ENCODE data around the gene ZFHX3. TPM values are rescaled to one million over a fixed set of nuclear protein-coding genes. Genes with fewer than 3 reads are reported as not detected.

Gene ZFHX3
- total and polyA plus RNA-seq, 2 of the 8 experiments (the other 6 are each of a cell fraction or from before 2014, with no cell fraction given), result 0.08 to 0.99 TPM

GRCh38 chr16:72947379-72948237 is 100.3 kb downstream of the ZFHX3 start:
- ChIA-PET POLR2A (ENCODE audit: partially characterized antibody) (interaction anchor here (0.7 kb wide), 1 partner anchor 46 kb away, joined by 3 read pairs; no protein-coding TSS in a partner anchor), CTCF (ENCODE audit: partially characterized antibody) (interaction anchor here (0.6 to 1.3 kb wide), 2 partner anchors 14 to 15 kb away, joined by 3 to 4 read pairs; no protein-coding TSS in a partner anchor)
- H3K18ac ChIP-seq (ENCODE audit: extremely low read depth, low read length), result no peak overlapping the region
- H2BK5ac ChIP-seq (ENCODE audit: low read depth, low read length), result no peak overlapping the region
- H3K27ac ChIP-seq (ENCODE audit: low read depth, low read length), result no peak overlapping the region
- no peak overlapping the region for H2AFZ ChIP-seq (ENCODE audit: low read length)
- no peak overlapping the region for H4K8ac ChIP-seq (ENCODE audit: extremely low read depth, insufficient read depth, low read length)
- H3K4me1 ChIP-seq (replicated peaks in 1 of 4; ENCODE audit: control insufficient read depth in 3 of 4, insufficient read depth in 4 of 4, low read length in 3 of 4), result peaks cover 0 to 6% (median 2%) of the 10 kb centered on the region in 4 experiments; a peak in 3 of 7 replicates
- no peak overlapping the region for H3K56ac ChIP-seq (replicated peaks; ENCODE audit: insufficient read length, low read depth, low read length)
- H4K91ac ChIP-seq (replicated peaks; ENCODE audit: insufficient read length, low read length), result no peak overlapping the region
- H3K79me1 ChIP-seq (ENCODE audit: low read depth, low read length), result no peaks in the 10 kb centered on the region; the same call in 1 of the 2 replicates
- no peak overlapping the region for H2BK12ac ChIP-seq (ENCODE audit: low read depth, low read length)
- WGBS, 2 experiments (ENCODE audit: extremely low coverage in 1 of 2, insufficient coverage in 1 of 2, insufficient read length in 1 of 2, insufficient replicate concordance in 2 of 2, low coverage in 1 of 2, low lambda C conversion rate in 2 of 2, missing lambda C conversion rate in 1 of 2), result 89% methylated on average over 26 of the region's 26 CpGs; no CpG with 5 or more reads in 1 of the 2 experiments
- H3K9ac ChIP-seq (replicated peaks in 1 of 4; ENCODE audit: extremely low read depth in 1 of 4, low read depth in 3 of 4, low read length in 3 of 4), result no peak overlapping the region; a peak in 2 of 7 replicates
- no peaks in the 10 kb centered on the region for H3K23me2 ChIP-seq (ENCODE audit: low read depth, low read length)
- H3K4me2 ChIP-seq (ENCODE audit: insufficient read depth in 1 of 2, low read depth in 2 of 2, low read length in 2 of 2), result no peak overlapping the region
- no peaks in the 10 kb centered on the region for H3K36me3 ChIP-seq (ENCODE audit: control insufficient read depth in 2 of 4, insufficient read depth in 4 of 4, low read length in 3 of 4)
- H3K27me3 ChIP-seq (replicated peaks in 1 of 4; ENCODE audit: control insufficient read depth in 3 of 4, extremely low read depth in 1 of 4, insufficient read depth in 3 of 4, low read length in 3 of 4), result no peaks in the 10 kb centered on the region; a peak in 1 of 7 replicates
- DNase-seq (ENCODE audit: low read depth in 1 of 2, low spot score in 2 of 2) (no peak), FAIRE-seq (no peak)
- no peak overlapping the region for H3K23ac ChIP-seq (ENCODE audit: insufficient read length)
- H2BK20ac ChIP-seq (ENCODE audit: low read length), result no peak overlapping the region
- H4K5ac ChIP-seq (ENCODE audit: insufficient read length, low read depth, low read length), result no peak overlapping the region
- H3K4ac ChIP-seq (replicated peaks; ENCODE audit: insufficient read length, low read depth, low read length), result no peak overlapping the region
- H3K14ac ChIP-seq (ENCODE audit: insufficient read length), result no peak overlapping the region
- no peak overlapping the region for H3K4me3 ChIP-seq (ENCODE audit: extremely low read depth in 1 of 4, insufficient read depth in 2 of 4, low read depth in 3 of 4, low read length in 4 of 4)
- no peaks in the 10 kb centered on the region for H3K79me2 ChIP-seq (ENCODE audit: control insufficient read depth in 1 of 2, insufficient read depth in 2 of 2, low read length in 2 of 2)
- TF ChIP-seq RXRA (IDR thresholded peaks at IDR 0.05; ENCODE audit: insufficient read depth, low read depth, low read length) (no peak), MAFK (IDR thresholded peaks at IDR 0.05; ENCODE audit: low read depth, low read length) (no peak), TBP (IDR thresholded peaks at IDR 0.05; ENCODE audit: low read depth, low read length) (no peak), SIRT6 (IDR thresholded peaks at IDR 0.05; ENCODE audit: low read length) (no peak), NRF1 (IDR thresholded peaks at IDR 0.05; ENCODE audit: low read depth, low read length) (no peak)
- H2BK15ac ChIP-seq (ENCODE audit: low read length), result no peak overlapping the region
- no peaks in the 10 kb centered on the region for H3K9me3 ChIP-seq (ENCODE audit: insufficient read depth in 2 of 2, low read depth in 1 of 2, low read length in 1 of 2)
- no peak overlapping the region for H2AK5ac ChIP-seq (ENCODE audit: low read depth, low read length)
- no peak overlapping the region for H2BK120ac ChIP-seq (replicated peaks; ENCODE audit: low read depth, low read length)
- peaks cover 0 to 1% of the 10 kb centered on the region in 2 experiments for H4K20me1 ChIP-seq (replicated peaks in 1 of 2; ENCODE audit: control insufficient read depth in 1 of 2, insufficient read depth in 2 of 2, low read length in 2 of 2)
